Stimulated activated CD4-positive, alpha-beta T cell treated with anti-CD3 and anti-CD28 coated beads, TNF-alpha, amount 100 ng/mL, for 48 hours (primary cell): ENCODE measurements around the gene AP3S1.
"Not testable (repeated sequence)": the region's sequence is repeated elsewhere in the genome, so short reads cannot be mapped to it uniquely, and the experiment has no call there.

Source experiments
- DNase-seq, 3 donors: peaks; one replicate each; pipeline ENCODE4 v3.0.0-alpha.2; 2020; ENCODE audit warnings: low read depth in 3 of 3

AP3S1 gene

GRCh38 chr5:115869256-115869795, 27.6 kb downstream of the AP3S1 start:
- no peak for DNase-seq

GRCh38 chr5:115872447-115872846, 30.7 kb downstream of the AP3S1 start:
- DNase-seq, result no peak

- DNase-seq, result no peak
These were observed 31.7 kb downstream of the AP3S1 start for GRCh38 chr5:115873392-115873791.

- no peak for DNase-seq
These were observed 33.7 kb downstream of the AP3S1 start for GRCh38 chr5:115875447-115875846.

GRCh38 chr5:115877342-115877741, 35.6 kb downstream of the AP3S1 start:
- not testable (repeated sequence) for DNase-seq

GRCh38 chr5:115882434-115882833, 40.7 kb downstream of the AP3S1 start:
- DNase-seq, result not testable (repeated sequence)

GRCh38 chr5:115884704-115885103, 43.0 kb downstream of the AP3S1 start:
- no peak for DNase-seq

- not testable (repeated sequence) for DNase-seq
These were observed 43.5 kb downstream of the AP3S1 start for GRCh38 chr5:115885208-115885607.

GRCh38 chr5:115888027-115888426, 46.3 kb downstream of the AP3S1 start:
- DNase-seq, result no peak

- DNase-seq, result no peak
These were observed 50.3 kb downstream of the AP3S1 start for GRCh38 chr5:115892021-115892420.

- DNase-seq, result no peak
These were observed 52.6 kb downstream of the AP3S1 start for GRCh38 chr5:115894342-115894741.

- no peak for DNase-seq
These were observed 54.1 kb downstream of the AP3S1 start for GRCh38 chr5:115895821-115896220.

GRCh38 chr5:115898656-115899055, 56.9 kb downstream of the AP3S1 start:
- DNase-seq, result no peak

- no peak for DNase-seq
These were observed 65.4 kb downstream of the AP3S1 start for GRCh38 chr5:115907177-115907576.

- DNase-seq, result not testable (repeated sequence)
These were observed 72.1 kb downstream of the AP3S1 start for GRCh38 chr5:115913623-115914400.

- DNase-seq, result no peak
These were observed 78.5 kb downstream of the AP3S1 start for GRCh38 chr5:115920171-115920725.

- not testable (repeated sequence) for DNase-seq
These were observed 87.1 kb downstream of the AP3S1 start for GRCh38 chr5:115928578-115929407.

- not testable (repeated sequence) for DNase-seq
These were observed 88.4 kb downstream of the AP3S1 start for GRCh38 chr5:115930171-115930570.

GRCh38 chr5:115930630-115931337, 89.0 kb downstream of the AP3S1 start:
- DNase-seq, result no peak

GRCh38 chr5:115932991-115933390, 91.3 kb downstream of the AP3S1 start:
- no peak for DNase-seq

GRCh38 chr5:115934388-115934974, 92.7 kb downstream of the AP3S1 start:
- DNase-seq, result no peak
